GM15510 (cell line): ENCODE measurements around the gene FBXL2.

Source experiments
- POLR2A ChIP-seq: IDR thresholded peaks from 3 replicates; pipeline ENCODE4 v1.6.1; 2011; ENCODE audit warnings: borderline replicate concordance; ENCODE audit not compliant: insufficient read length; ENCODE audit errors: extremely low read depth

FBXL2 gene

DNA sequence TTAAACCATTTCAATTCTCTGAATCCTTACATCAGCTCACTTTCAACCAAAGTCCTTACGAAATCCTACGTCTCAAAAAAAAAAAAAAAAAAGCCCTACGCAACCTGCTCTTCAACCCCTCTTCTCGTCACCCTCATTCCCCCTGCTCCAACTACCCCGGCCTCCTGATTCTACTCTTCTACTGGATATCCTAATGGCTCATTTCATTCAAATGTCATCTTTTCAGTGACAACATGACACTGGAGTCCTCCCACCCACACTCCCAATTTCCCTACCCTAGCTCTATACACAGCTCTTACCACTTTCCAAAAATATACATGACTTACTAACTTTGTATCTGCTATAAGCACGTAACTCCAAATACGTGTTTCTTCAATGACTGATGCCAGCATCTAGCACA lies 151.5 kb downstream of the FBXL2 start:
- no peak for TF ChIP-seq POLR2A

- no peak for TF ChIP-seq POLR2A
These were observed 152.8 kb downstream of the FBXL2 start for GRCh38 chr3:33430061-33430460.

DNA sequence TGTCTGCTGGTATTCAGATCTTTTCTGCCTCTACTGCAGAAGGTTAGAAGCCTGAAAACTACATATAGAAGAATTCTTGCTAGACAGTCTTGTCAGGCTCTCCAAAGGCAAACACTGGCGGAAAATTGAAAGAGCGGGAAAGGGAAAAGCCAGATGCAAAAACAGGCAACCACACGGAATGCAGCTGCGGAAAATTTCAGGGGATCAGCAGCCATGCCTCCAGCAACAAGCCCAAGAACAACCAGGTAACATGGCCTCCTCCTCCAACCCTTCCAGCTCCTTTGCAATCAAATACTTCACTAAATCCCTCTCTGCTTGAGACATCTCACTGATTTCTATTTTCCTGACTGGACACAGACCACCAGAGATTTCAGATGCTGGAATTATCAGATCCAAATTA lies 153.3 kb downstream of the FBXL2 start:
- TF ChIP-seq POLR2A, result no peak

DNA sequence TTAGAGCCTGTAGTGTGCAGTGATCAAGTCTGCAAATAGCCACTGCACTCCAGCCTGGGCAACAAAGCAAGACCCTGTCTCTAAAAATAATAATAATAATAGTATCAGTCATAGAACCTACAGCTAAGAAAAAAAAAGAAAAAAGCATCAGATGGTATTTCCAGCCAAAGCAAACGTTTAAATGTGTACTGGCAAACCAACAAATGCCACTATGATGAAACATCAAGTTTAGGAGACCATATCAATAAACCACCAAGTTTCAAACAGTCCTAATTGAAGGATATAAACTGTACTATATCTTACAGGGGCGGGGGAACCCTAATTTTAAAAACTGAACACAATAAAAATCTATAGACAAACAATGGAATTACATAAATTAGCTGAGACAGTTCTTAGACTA lies 156.6 kb downstream of the FBXL2 start:
- TF ChIP-seq POLR2A, result no peak
